ENCODE results near the gene KCNN3.

- TF ChIP-seq, protein P1, sequence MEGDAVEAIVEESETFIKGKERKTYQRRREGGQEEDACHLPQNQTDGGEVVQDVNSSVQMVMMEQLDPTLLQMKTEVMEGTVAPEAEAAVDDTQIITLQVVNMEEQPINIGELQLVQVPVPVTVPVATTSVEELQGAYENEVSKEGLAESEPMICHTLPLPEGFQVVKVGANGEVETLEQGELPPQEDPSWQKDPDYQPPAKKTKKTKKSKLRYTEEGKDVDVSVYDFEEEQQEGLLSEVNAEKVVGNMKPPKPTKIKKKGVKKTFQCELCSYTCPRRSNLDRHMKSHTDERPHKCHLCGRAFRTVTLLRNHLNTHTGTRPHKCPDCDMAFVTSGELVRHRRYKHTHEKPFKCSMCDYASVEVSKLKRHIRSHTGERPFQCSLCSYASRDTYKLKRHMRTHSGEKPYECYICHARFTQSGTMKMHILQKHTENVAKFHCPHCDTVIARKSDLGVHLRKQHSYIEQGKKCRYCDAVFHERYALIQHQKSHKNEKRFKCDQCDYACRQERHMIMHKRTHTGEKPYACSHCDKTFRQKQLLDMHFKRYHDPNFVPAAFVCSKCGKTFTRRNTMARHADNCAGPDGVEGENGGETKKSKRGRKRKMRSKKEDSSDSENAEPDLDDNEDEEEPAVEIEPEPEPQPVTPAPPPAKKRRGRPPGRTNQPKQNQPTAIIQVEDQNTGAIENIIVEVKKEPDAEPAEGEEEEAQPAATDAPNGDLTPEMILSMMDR (IDR thresholded peaks at IDR 0.05; ENCODE audit: insufficient read depth, low read length), result no peak
- no peak for TF ChIP-seq POLR2AphosphoS5 (IDR thresholded peaks at IDR 0.05; ENCODE audit: low read depth)
- TF ChIP-seq REST (IDR thresholded peaks at IDR 0.05; ENCODE audit: insufficient replicate concordance, low read depth), result no peak
- no peak for TF ChIP-seq GABPA (IDR thresholded peaks at IDR 0.05; ENCODE audit: low read depth)
- TF ChIP-seq SPI1 (IDR thresholded peaks at IDR 0.05; ENCODE audit: borderline replicate concordance, low read depth), result no peak
These were observed 186.3 kb downstream of the KCNN3 start for GRCh38 chr1:154683820-154684219.
